H4 (cell line): ENCODE data around the gene CACNA2D1. TPM values are rescaled to one million over a fixed set of nuclear protein-coding genes. Genes with fewer than 3 reads are reported as not detected.

Source experiments
- DNase-seq: peaks from one replicate; pipeline ENCODE4 v3.0.0-alpha.2; 2015; ENCODE audit warnings: low spot score
- total RNA-seq: library from RNA; depleted of rRNA; stranded (reverse); fragments of >200 nt; shearing (Covaris generic); gene quantifications from 2 replicates; pipeline ENCODE4 v1.2.3, GENCODE V29; 2014

The CACNA2D1 gene
- total RNA-seq, 1 experiment from 2014 or later = 28.0 TPM

DNA sequence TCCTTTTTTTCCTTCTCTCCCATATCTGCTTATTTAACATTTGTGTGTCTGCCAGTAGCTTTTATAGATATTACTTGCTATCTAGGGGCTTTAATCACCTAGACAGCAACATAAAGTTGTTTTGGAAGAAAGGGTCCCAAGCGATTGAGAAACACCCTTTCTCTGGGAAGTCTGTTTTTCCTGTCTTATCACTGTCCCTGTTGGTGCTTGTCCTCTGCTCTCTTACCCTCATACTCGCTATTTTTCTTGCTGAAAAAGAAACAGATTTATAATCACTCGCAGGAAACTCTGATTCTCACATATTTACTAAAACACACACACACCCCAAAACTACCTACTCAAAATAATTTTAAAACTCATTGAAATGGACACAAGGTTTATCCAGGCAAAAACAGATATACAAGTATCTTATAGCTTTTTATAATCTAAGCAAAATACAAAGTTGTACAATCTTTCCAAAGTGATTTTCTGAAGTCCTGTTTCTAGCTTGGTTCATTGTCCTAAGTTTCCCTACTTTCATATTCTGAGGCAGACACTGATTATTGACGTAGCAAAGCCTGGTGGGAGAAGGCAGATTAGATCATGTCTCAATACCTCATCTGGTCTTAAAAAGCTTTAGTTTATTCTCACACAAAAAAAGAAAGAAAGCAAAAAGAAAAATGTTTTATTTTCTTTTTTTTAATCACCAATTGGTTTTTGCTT is 157.3 kb downstream of the CACNA2D1 start:
- no peak for DNase-seq

GRCh38 chr7:82284936-82285519 is 158.5 kb downstream of the CACNA2D1 start:
- no peak for DNase-seq

DNA sequence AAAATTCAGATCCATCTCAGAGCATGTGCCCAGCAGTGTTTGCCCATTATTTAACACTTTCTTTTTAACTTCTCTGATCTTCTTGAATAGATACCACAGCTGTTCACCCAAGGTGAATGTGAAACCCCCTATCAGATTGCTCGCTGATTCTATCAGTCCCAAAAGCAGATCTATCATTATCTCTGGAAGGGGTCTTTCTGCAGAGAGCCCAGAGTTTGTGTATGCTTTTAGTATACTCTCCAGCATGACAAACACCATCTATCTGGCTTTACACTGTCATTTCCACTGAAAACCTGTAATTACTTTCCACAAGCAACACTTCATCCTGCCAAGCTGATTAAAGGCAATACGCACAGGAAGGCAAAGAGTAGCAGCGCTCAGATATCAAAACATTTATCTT is 168.2 kb downstream of the CACNA2D1 start:
- no peak for DNase-seq

DNA sequence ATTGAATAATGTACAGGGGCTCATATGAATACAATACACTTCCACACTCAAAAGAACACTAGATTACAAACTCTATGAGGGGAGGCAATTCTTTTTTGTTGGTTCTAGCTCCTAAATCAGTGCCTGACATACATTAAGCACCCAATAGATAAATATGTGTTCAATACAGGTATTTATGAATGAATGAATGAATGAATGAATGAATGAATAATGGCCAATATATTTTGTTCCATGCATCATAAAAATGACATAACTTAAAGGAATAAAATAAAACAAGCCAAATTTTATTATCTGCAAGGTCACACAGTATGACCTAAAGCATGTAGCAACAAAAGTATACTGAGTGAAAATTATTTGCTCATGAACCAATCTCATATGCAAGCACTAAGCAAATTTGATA is 168.9 kb downstream of the CACNA2D1 start:
- DNase-seq = no peak

GRCh38 chr7:82273886-82274285 is 169.7 kb downstream of the CACNA2D1 start:
- no peak for DNase-seq

DNA sequence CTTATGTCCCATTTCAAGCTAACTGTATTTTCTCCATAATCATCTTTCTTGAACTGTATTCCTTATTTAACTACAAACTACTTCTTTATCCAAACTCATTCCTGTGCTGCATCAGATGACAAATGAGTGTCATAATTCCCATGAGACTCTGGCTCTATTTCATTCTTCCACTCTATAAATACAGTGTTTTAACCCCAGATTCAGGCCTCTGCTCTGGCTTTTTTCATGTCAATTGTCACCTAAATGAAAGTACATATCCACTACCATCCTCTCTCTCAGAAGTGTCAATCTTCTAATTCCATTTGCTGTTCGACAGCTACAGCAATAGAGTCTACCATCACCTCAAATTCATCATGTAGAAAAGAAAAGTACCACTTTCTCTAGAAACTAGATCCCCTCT is 172.7 kb downstream of the CACNA2D1 start:
- DNase-seq = no peak

DNA sequence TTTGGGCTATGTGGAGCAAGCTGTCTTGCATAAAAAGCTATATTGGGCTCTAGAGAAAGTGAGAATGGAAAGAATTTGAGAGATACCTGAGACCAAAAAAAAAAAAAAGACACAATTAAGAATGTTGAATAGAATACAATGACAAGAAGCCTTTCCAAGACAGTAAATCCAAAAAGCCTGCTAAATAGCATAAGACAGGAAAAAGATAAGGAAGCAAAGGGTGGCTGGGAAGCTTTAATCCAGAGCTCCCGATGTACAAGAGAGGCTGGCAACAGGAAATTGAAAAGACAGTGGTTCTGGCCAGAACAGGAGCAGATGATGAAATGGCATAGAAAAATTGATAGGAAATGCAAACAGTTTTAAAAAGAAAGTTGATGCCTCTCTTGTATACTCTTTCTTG is 174.9 kb downstream of the CACNA2D1 start:
- DNase-seq = no peak

DNA sequence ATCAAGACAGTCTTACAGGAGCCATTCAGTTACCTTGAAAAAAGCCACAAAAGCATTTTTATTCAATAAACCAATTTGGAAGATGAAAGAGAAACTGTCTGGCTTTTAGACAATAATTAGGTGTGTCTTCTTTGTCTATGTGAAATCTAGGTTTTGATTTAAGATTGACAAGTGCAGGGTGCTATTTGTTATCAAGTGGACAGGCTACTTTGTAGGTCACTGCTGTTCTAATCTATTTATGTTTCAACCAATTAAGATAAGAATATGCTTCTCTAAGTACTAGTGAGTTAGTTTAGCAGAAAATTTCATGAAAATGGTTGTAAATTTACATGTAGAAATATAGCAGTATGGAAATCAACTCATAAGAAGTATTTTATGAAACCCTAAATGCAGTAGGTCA is 177.5 kb downstream of the CACNA2D1 start:
- no peak for DNase-seq

GRCh38 chr7:82264783-82265305 is 178.7 kb downstream of the CACNA2D1 start:
- no peak for DNase-seq

GRCh38 chr7:82263920-82264782 is 179.4 kb downstream of the CACNA2D1 start:
- DNase-seq = no peak

- DNase-seq = no peak
These were observed 185.4 kb downstream of the CACNA2D1 start for GRCh38 chr7:82258181-82258580.

DNA sequence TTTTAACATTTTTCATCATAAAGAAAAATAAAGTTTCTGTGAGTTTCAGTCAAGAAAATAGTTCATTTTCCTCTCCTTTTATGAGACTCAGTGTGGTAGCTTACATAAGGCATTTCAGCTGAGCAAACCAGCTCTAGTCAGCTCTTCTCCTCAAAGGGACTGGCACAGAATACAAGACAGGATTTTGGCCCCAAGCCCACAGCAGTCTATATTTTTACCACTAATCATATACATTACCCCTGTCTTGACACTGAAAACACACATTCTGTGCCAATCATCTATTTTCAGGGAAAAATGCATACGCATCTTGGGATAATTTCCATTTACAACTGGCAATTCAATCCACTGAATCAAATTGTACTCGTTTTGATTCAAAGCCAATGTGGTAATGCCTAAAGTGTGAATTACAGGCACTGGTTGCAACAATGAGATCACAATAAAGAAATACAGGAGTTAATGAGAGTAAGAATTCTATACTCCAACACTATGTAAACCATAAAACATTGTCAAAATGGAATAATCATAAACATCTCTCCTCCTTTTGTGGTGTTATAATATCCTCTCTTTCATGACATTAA is 186.4 kb downstream of the CACNA2D1 start:
- no peak for DNase-seq

DNA sequence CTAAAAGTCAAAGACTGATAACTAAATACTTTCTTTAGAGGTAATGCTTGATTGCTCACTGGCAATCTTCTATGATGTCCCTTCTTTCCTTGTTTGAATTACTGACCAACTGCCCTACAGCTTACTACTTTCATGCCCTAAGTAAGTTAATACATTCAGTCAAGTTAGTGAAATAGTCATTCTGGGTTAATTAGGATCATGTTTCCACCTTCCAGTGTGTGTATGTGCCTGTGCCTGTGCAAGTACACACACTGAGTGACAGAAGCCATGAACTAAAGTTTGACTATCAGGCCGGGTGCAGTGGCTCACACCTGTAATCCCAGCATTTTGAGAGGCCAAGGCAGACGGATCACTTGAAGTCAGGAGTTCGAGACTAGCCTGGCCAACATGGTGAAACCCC is 187.9 kb downstream of the CACNA2D1 start:
- DNase-seq = no peak

DNA sequence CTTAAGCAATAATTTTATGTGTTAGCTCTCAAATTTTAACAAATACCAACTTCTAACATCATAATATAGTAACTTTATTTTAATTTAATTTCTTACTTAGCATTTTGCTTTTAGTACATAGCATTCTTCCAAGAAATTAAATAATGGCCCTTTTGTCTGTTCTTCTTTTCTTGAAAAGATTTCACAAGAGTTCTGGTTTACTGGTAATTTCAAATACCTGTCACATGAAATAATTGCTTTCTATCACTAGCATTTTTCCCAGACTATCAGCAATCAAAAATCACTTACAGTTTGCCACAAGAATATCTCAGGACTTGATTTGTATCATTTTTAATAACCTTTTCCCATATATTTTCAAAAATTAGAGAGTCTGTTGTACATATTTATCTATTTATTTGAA is 193.0 kb downstream of the CACNA2D1 start:
- DNase-seq = no peak

- DNase-seq = no peak
These were observed 193.6 kb downstream of the CACNA2D1 start for GRCh38 chr7:82249979-82250378.

GRCh38 chr7:82247814-82248433 is 195.7 kb downstream of the CACNA2D1 start:
- DNase-seq = peak; percentile 32

DNA sequence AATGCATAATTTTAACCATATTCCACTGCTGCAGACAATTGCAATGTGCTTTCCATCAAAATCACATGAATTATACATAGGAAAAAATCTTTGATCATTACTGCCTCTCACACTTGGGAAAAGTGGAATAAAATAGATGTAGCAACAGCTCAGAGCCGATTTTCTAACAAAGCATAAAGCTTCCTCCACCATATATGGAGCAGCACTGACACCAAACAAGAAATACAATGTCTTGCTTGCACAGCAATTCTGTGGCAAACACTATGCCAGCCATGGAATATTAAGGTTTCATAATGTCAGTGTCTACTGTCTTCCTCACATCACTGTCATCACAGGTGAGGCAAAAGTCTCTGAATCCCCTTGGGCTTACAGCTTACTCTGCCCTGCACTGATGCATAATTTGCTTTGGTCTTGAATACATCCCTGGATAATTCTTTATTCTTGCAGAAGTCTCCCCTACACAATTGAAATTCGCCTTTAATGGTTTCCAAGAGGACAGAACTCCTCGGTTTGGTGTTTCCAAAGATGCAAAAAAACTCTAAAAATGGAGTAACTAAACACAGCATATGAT is 198.5 kb downstream of the CACNA2D1 start:
- DNase-seq = no peak

- no peak for DNase-seq
These were observed 202.2 kb downstream of the CACNA2D1 start for GRCh38 chr7:82241356-82241755.

DNA sequence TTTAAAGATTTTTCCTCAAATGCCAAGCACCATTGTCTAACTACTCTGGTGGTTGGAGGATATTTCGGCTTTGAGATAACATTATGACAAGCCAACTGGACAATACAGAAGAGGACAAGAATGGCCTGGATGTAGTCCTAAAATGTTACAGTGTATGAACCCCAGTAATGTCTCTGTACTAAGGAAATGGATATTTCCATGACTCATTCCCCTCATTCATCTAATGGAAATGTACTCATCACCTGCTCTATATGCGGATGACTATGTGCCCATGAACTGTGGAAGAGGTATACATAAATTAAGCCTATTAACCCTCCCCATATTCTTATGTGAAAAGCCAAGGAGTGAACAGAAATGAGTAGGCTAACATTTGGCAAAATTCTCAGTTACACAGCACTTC is 207.9 kb downstream of the CACNA2D1 start:
- DNase-seq = no peak

- DNase-seq = peak; percentile 30
These were observed 209.0 kb downstream of the CACNA2D1 start for GRCh38 chr7:82234457-82235049.
